Trophoblast cell (in vitro differentiated cells and primary cell): ENCODE data around the gene RNASEH2B.

Experiments
- DNase-seq, 2 donors: peaks; one replicate each; pipeline ENCODE4 v3.0.0-alpha.2; 2016
- H2AFZ ChIP-seq: 2 replicates; pipeline ENCODE4 v1.6.1; 2013; ENCODE audit warnings: low read length, moderate library complexity, mild to moderate bottlenecking; ENCODE audit not compliant: insufficient read depth, poor library complexity
- H2AK5ac ChIP-seq: 2 replicates; pipeline ENCODE4 v1.6.1; 2013; ENCODE audit warnings: mild to moderate bottlenecking, low read length
- H2BK120ac ChIP-seq: 2 replicates; pipeline ENCODE4 v1.6.1; 2013; ENCODE audit warnings: low read length, mild to moderate bottlenecking, moderate library complexity; ENCODE audit not compliant: insufficient read depth, poor library complexity
- H2BK12ac ChIP-seq: 2 replicates; pipeline ENCODE4 v1.6.1; 2013; ENCODE audit warnings: mild to moderate bottlenecking, low read length, moderate library complexity
- H2BK5ac ChIP-seq: 2 replicates; pipeline ENCODE4 v1.6.1; 2013; ENCODE audit warnings: low read length, low read depth, moderate library complexity, mild to moderate bottlenecking; ENCODE audit not compliant: poor library complexity
- H3K14ac ChIP-seq: 2 replicates; pipeline ENCODE4 v1.6.1; 2013; ENCODE audit warnings: mild to moderate bottlenecking, low read length
- H3K18ac ChIP-seq: 2 replicates; pipeline ENCODE4 v1.6.1; 2013; ENCODE audit warnings: mild to moderate bottlenecking, low read length
- H3K23ac ChIP-seq: 2 replicates; pipeline ENCODE4 v1.6.1; 2013; ENCODE audit warnings: low read length
- H3K27ac ChIP-seq: 2 replicates; pipeline ENCODE4 v1.5.1; 2013; ENCODE audit warnings: low read depth, mild to moderate bottlenecking, inconsistent platforms, low read length, moderate library complexity
- H3K27me3 ChIP-seq: 2 replicates; pipeline ENCODE4 v1.6.1; 2013; ENCODE audit warnings: inconsistent platforms, mild to moderate bottlenecking, low read length, moderate library complexity; ENCODE audit not compliant: insufficient read depth
- H3K36me3 ChIP-seq, 2 experiments: 1 replicate in 1 of 2; 2 replicates in 1 of 2; pipeline ENCODE4 v1.6.1; 2013; ENCODE audit warnings: low read length in 2 of 2, mild to moderate bottlenecking in 2 of 2, moderate library complexity in 1 of 2; ENCODE audit not compliant: insufficient read depth in 2 of 2, control insufficient read depth in 1 of 2
- H3K4ac ChIP-seq: 2 replicates; pipeline ENCODE4 v1.6.1; 2013; ENCODE audit warnings: low read depth, mild to moderate bottlenecking, low read length, moderate library complexity
- H3K4me1 ChIP-seq, 2 experiments: 1 replicate in 1 of 2; 2 replicates in 1 of 2; pipeline ENCODE4 v1.6.1; 2013; ENCODE audit warnings: low read length in 2 of 2, mild to moderate bottlenecking in 2 of 2, moderate library complexity in 1 of 2; ENCODE audit not compliant: insufficient read depth in 2 of 2, control insufficient read depth in 1 of 2
- H3K4me2 ChIP-seq: 2 replicates; pipeline ENCODE4 v1.6.1; 2013; ENCODE audit warnings: inconsistent platforms, mild to moderate bottlenecking, low read length, moderate library complexity
- H3K4me3 ChIP-seq: 2 replicates; pipeline ENCODE4 v1.5.1; 2013; ENCODE audit warnings: mild to moderate bottlenecking, low read depth, low read length, inconsistent platforms
- H3K79me1 ChIP-seq: one replicate; pipeline ENCODE4 v1.6.1; 2013; ENCODE audit warnings: low read length
- H3K79me2 ChIP-seq: 2 replicates; pipeline ENCODE4 v1.6.1; 2013; ENCODE audit warnings: low read length, mild to moderate bottlenecking; ENCODE audit not compliant: control insufficient read depth, insufficient read depth, poor library complexity
- H3K9ac ChIP-seq: 2 replicates; pipeline ENCODE4 v1.6.1; 2013; ENCODE audit warnings: mild to moderate bottlenecking, low read length
- H3K9me3 ChIP-seq: 2 replicates; pipeline ENCODE4 v1.6.1; 2013; ENCODE audit warnings: low read depth, mild to moderate bottlenecking, control low read depth, inconsistent platforms, low read length; ENCODE audit not compliant: insufficient read depth
- H4K12ac ChIP-seq: 2 replicates; pipeline ENCODE4 v1.6.1; 2013; ENCODE audit warnings: low read depth, mild to moderate bottlenecking, low read length, moderate library complexity
- H4K8ac ChIP-seq: 2 replicates; pipeline ENCODE4 v1.6.1; 2013; ENCODE audit warnings: low read depth, mild to moderate bottlenecking, low read length, moderate library complexity
- H4K91ac ChIP-seq: one replicate; pipeline ENCODE4 v1.6.1; 2013; ENCODE audit warnings: low read depth, mild to moderate bottlenecking, low read length, moderate library complexity
- WGBS: extraction: QIAGEN DNeasy Blood & Tissue Kit; methylation state at CpG from one replicate; pipeline ENCODE4 v1.1.7; 2013; ENCODE audit warnings: missing lambda C conversion rate; ENCODE audit not compliant: insufficient read length, insufficient coverage; ENCODE audit errors: extremely low coverage; 5-methylcytosine and 5-hydroxymethylcytosine counted together

RNASEH2B gene

GRCh38 chr13:51004111-51004865 is 94.7 kb downstream of the RNASEH2B start:
- DNase-seq = no peak
- no CpG with 5 or more reads among the region's 18 CpGs for WGBS
- no peaks in the 10 kb centered on the region for H3K79me1 ChIP-seq
- no peaks in the 10 kb centered on the region for H3K27me3 ChIP-seq
- no peak overlapping the region for H3K4me3 ChIP-seq
- H3K4me1 ChIP-seq = peaks cover 2 to 11% of the 10 kb centered on the region in 2 experiments
- no peak overlapping the region for H3K4ac ChIP-seq
- no peak overlapping the region for H2BK120ac ChIP-seq
- H2BK5ac ChIP-seq = no peak overlapping the region
- no peak overlapping the region for H3K27ac ChIP-seq
- no peak overlapping the region for H4K12ac ChIP-seq
- H2AFZ ChIP-seq = no peak overlapping the region
- H2AK5ac ChIP-seq = no peak overlapping the region
- H4K91ac ChIP-seq = no peak overlapping the region
- H3K9ac ChIP-seq = no peak overlapping the region
- no peak overlapping the region for H3K4me2 ChIP-seq
- no peaks in the 10 kb centered on the region for H3K9me3 ChIP-seq
- H3K79me2 ChIP-seq = no peaks in the 10 kb centered on the region
- H3K23ac ChIP-seq = no peak overlapping the region
- no peak overlapping the region for H4K8ac ChIP-seq
- H3K14ac ChIP-seq = no peak overlapping the region
- H3K36me3 ChIP-seq = no peaks in the 10 kb centered on the region
- no peak overlapping the region for H2BK12ac ChIP-seq
- no peak overlapping the region for H3K18ac ChIP-seq

GRCh38 chr13:51004918-51005460 is 95.4 kb downstream of the RNASEH2B start:
- no peak overlapping the region for H4K91ac ChIP-seq
- H3K9me3 ChIP-seq = no peaks in the 10 kb centered on the region
- no peak overlapping the region for H3K4me2 ChIP-seq
- H3K79me1 ChIP-seq = no peaks in the 10 kb centered on the region
- H3K23ac ChIP-seq = no peak overlapping the region
- H3K27me3 ChIP-seq = no peaks in the 10 kb centered on the region
- no peak overlapping the region for H2AK5ac ChIP-seq
- H2BK5ac ChIP-seq = no peak overlapping the region
- no peak overlapping the region for H4K8ac ChIP-seq
- no peak overlapping the region for H3K27ac ChIP-seq
- H2BK120ac ChIP-seq = no peak overlapping the region
- H3K4me1 ChIP-seq = peaks cover 0 to 6% of the 10 kb centered on the region in 2 experiments
- no peak overlapping the region for H3K9ac ChIP-seq
- no peak overlapping the region for H3K4me3 ChIP-seq
- no peak overlapping the region for H3K18ac ChIP-seq
- WGBS = no CpG with 5 or more reads among the region's 3 CpGs
- H2AFZ ChIP-seq = no peak overlapping the region
- no peak overlapping the region for H2BK12ac ChIP-seq
- H3K14ac ChIP-seq = no peak overlapping the region
- H3K36me3 ChIP-seq = no peaks in the 10 kb centered on the region
- H3K79me2 ChIP-seq = no peaks in the 10 kb centered on the region
- no peak for DNase-seq
- no peak overlapping the region for H3K4ac ChIP-seq
- no peak overlapping the region for H4K12ac ChIP-seq

- H3K18ac ChIP-seq = no peak overlapping the region
- H2BK12ac ChIP-seq = no peak overlapping the region
- no peaks in the 10 kb centered on the region for H3K79me1 ChIP-seq
- no peak overlapping the region for H4K91ac ChIP-seq
- no CpG with 5 or more reads among the region's 4 CpGs for WGBS
- H3K4me3 ChIP-seq = no peak overlapping the region
- H3K9me3 ChIP-seq = no peaks in the 10 kb centered on the region
- no peak overlapping the region for H4K8ac ChIP-seq
- DNase-seq = no peak
- no peak overlapping the region for H2BK120ac ChIP-seq
- H3K36me3 ChIP-seq = no peaks in the 10 kb centered on the region
- no peak overlapping the region for H2BK5ac ChIP-seq
- no peak overlapping the region for H3K14ac ChIP-seq
- H3K9ac ChIP-seq = no peak overlapping the region
- no peaks in the 10 kb centered on the region for H3K27me3 ChIP-seq
- no peak overlapping the region for H3K4me2 ChIP-seq
- no peak overlapping the region for H3K27ac ChIP-seq
- no peaks in the 10 kb centered on the region for H3K79me2 ChIP-seq
- H3K4me1 ChIP-seq = peaks cover 0 to 2% of the 10 kb centered on the region in 2 experiments
- H3K23ac ChIP-seq = no peak overlapping the region
- no peak overlapping the region for H3K4ac ChIP-seq
- no peak overlapping the region for H2AK5ac ChIP-seq
- no peak overlapping the region for H2AFZ ChIP-seq
- H4K12ac ChIP-seq = no peak overlapping the region
Observed at GRCh38 chr13:51005566-51005965, 96.0 kb downstream of the RNASEH2B start.
